Measurements from ENCODE around the gene KRTAP10-2.

DNA sequence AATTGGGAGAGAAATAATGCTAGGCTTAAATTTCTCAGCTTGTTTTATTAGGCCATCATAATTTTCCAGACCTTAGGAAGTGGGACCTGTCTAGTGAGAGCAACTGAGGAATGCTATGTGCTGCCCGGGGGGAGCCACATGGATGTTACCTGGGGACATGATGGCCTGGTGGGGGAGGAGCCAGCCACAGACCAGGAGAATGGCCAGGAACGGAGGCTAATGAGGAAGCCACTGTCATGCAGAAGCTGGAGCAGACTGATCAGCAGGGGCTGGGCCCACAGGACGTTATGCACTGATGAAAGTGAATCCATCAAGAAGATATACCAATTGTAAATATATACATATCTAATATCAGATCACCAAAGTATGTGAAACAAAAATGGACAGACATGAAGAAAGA is 6.7 kb downstream of the KRTAP10-2 start:
- TF ChIP-seq GATA2 (IDR thresholded peaks at IDR 0.05; ENCODE audit: low read depth, low read length): no peak
- TF ChIP-seq GATA3 (IDR thresholded peaks at IDR 0.05; ENCODE audit: low read depth, low read length): no peak

Data from SH-SY5Y (cell line).